Measurements from ENCODE around the gene FAM13A. TPM values are rescaled to one million over a fixed set of nuclear protein-coding genes. Genes with fewer than 3 reads are reported as not detected.

Gene FAM13A
- total and polyA plus RNA-seq, 2 donors (not counting 1 experiment from before 2014, with no cell fraction given) = 0.51 to 2.1 TPM

DNA sequence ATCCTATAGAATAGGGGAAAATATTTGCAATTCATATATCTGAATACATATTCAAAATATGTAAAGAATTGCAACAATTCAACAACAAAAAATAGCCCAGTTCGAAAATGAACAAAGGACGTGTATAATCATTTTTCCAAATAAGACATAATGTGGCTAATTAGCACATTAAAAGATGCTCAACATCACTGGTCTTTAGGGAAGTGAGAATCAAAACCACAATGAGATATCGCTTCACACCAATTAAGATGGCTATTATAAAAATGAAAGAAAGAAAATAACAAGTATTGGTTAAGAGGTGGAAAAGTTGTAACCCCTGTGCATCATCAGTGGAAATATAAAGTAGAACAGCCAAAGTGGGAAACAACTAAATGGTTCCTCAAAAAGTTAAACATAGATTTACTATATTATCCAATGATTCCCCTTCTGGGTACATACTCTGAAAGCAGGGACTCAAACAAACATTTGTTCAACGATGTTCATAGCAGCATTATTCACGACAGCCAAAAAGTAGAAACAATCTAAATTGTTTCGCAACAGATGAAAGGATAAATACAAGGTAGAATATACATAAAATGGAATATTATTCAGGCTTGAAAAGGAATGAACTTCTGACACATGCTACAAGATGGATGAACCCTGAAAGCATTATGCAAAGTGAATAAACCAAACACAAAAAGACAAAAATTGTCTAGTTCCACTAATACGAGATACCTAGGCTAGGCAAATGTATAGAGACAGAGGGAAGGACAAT, 12.7 kb downstream of the FAM13A start:
- no peak for TF ChIP-seq CTCF (IDR thresholded peaks at IDR 0.05)
- no peak for TF ChIP-seq EZH2 (IDR thresholded peaks at IDR 0.05; ENCODE audit: borderline replicate concordance, insufficient read depth, low read depth, low read length, poor library complexity, severe bottlenecking)
- Mint-ChIP-seq H3K27ac (no peak overlapping the region), H3K4me3 (no peak overlapping the region), H3K27me3 (peaks cover 3% of the 10 kb centered on the region), H3K4me1 (peaks cover 4% of the 10 kb centered on the region), H3K9me3 (ENCODE audit: insufficient read depth) (no peaks in the 10 kb centered on the region)
- H3K79me2 ChIP-seq (ENCODE audit: control insufficient read depth, insufficient read depth, low read length) = no peaks in the 10 kb centered on the region
- intact Hi-C loops (cut with micrococcal nuclease) = no loop called here
- H3K4me1 ChIP-seq (ENCODE audit: control insufficient read depth in 2 of 2, insufficient read depth in 2 of 2, low read length in 2 of 2) = no peaks in the 10 kb centered on the region
- ChIA-PET POLR2A (no interaction called here), CTCF (no interaction called here)
- H3K4me2 ChIP-seq (replicated peaks; ENCODE audit: low read depth, low read length, poor library complexity, severe bottlenecking) = no peak overlapping the region
- no peaks in the 10 kb centered on the region for H3K36me3 ChIP-seq (replicated peaks in 1 of 2; ENCODE audit: control extremely low read depth in 1 of 2, control insufficient read depth in 1 of 2, extremely low read depth in 1 of 2, insufficient read depth in 2 of 2, low read length in 1 of 2)
- H3K4me3 ChIP-seq (ENCODE audit: control extremely low read depth in 1 of 5, extremely low read depth in 1 of 5, insufficient read depth in 1 of 5, low read depth in 2 of 5, low read length in 4 of 5) = no peak overlapping the region
- no peaks in the 10 kb centered on the region for H4K20me1 ChIP-seq (ENCODE audit: control insufficient read depth, insufficient read depth, low read length, poor library complexity, severe bottlenecking)
- 80% methylated on average over 1 of the region's 7 CpGs for WGBS (ENCODE audit: insufficient coverage)
- ATAC-seq (ENCODE audit: low read depth) (no peak), DNase-seq (no peak)
- H3K9me3 ChIP-seq (ENCODE audit: control extremely low read depth in 1 of 3, control insufficient read depth in 2 of 3, insufficient read depth in 1 of 3, low read length in 2 of 3) = no peaks in the 10 kb centered on the region
- H2AFZ ChIP-seq (ENCODE audit: insufficient read depth, low read depth, low read length, poor library complexity, severe bottlenecking) = no peak overlapping the region
- H3K27ac ChIP-seq (ENCODE audit: low read length in 2 of 2) = no peak overlapping the region
- H3K9ac ChIP-seq (ENCODE audit: low read length) = no peak overlapping the region
- H3K27me3 ChIP-seq (replicated peaks in 1 of 4; ENCODE audit: control extremely low read depth in 1 of 4, control insufficient read depth in 3 of 4, insufficient read depth in 4 of 4, low read length in 3 of 4) = no peaks in the 10 kb centered on the region

GRCh38 chr4:89042055-89042454, 14.9 kb downstream of the FAM13A start:
- H3K4me3 Mint-ChIP-seq = no peak overlapping the region
- H3K4me1 Mint-ChIP-seq = peaks cover 4% of the 10 kb centered on the region
- CTCF ChIA-PET = no interaction called here
- H3K27ac Mint-ChIP-seq = no peak overlapping the region
- TF ChIP-seq CTCF (IDR thresholded peaks at IDR 0.05) = no peak
- POLR2A ChIA-PET = no interaction called here
- H3K4me1 ChIP-seq (ENCODE audit: control insufficient read depth in 2 of 2, insufficient read depth in 2 of 2, low read length in 2 of 2) = no peaks in the 10 kb centered on the region
- no peaks in the 10 kb centered on the region for H3K79me2 ChIP-seq (ENCODE audit: control insufficient read depth, insufficient read depth, low read length)
- no peaks in the 10 kb centered on the region for H3K27me3 ChIP-seq (replicated peaks in 1 of 4; ENCODE audit: control extremely low read depth in 1 of 4, control insufficient read depth in 3 of 4, insufficient read depth in 4 of 4, low read length in 3 of 4)
- intact Hi-C loops (cut with micrococcal nuclease) = no loop called here
- WGBS (ENCODE audit: insufficient coverage) = no CpG with 5 or more reads among the region's 3 CpGs
- no peaks in the 10 kb centered on the region for H3K36me3 ChIP-seq (replicated peaks in 1 of 2; ENCODE audit: control extremely low read depth in 1 of 2, control insufficient read depth in 1 of 2, extremely low read depth in 1 of 2, insufficient read depth in 2 of 2, low read length in 1 of 2)
- no peak for ATAC-seq (ENCODE audit: low read depth)
- H3K4me3 ChIP-seq (ENCODE audit: control extremely low read depth in 1 of 5, extremely low read depth in 1 of 5, insufficient read depth in 1 of 5, low read depth in 2 of 5, low read length in 4 of 5) = no peak overlapping the region
- H3K4me2 ChIP-seq (replicated peaks; ENCODE audit: low read depth, low read length, poor library complexity, severe bottlenecking) = no peak overlapping the region
- no peaks in the 10 kb centered on the region for H4K20me1 ChIP-seq (ENCODE audit: control insufficient read depth, insufficient read depth, low read length, poor library complexity, severe bottlenecking)
- no peaks in the 10 kb centered on the region for H3K9me3 Mint-ChIP-seq (ENCODE audit: insufficient read depth)
- H3K27me3 Mint-ChIP-seq = peaks cover 3% of the 10 kb centered on the region
- H2AFZ ChIP-seq (ENCODE audit: insufficient read depth, low read depth, low read length, poor library complexity, severe bottlenecking) = no peak overlapping the region
- H3K9ac ChIP-seq (ENCODE audit: low read length) = no peak overlapping the region
- H3K27ac ChIP-seq (ENCODE audit: low read length in 2 of 2) = no peak overlapping the region
- H3K9me3 ChIP-seq (ENCODE audit: control extremely low read depth in 1 of 3, control insufficient read depth in 2 of 3, insufficient read depth in 1 of 3, low read length in 2 of 3) = peaks cover 0 to 1% (median 0%) of the 10 kb centered on the region in 3 donors
- DNase-seq = no peak
